K562 (cell line): ENCODE results near the gene MYO15A. TPM values are rescaled to one million over a fixed set of nuclear protein-coding genes. Genes with fewer than 3 reads are reported as not detected.

ENCODE experiments used
- ATAC-seq: fragments of 200-7000 bp; cut with Tn5 transposase; 3 replicates; pipeline ENCODE4 v1.9.1; 2020; ENCODE audit warnings: moderate library complexity
- BruUV-seq: library from RNA; stranded (reverse); fragments of 400-500 nt; replicated peaks from 2 replicates; lab custom pipeline; 2021; lab: Mats Ljungman, UMichigan
- CTCF ChIA-PET: fragments of 300-600 bp; formaldehyde crosslinking; extraction: SDS; loops from one replicate; lab custom pipeline; 2021; ENCODE audit warnings: low intra/inter-chr PET ratio; lab: Yijun Ruan, JAX
- POLR2A ChIA-PET: fragments of 300-600, 350-650 bp; sonication (Branson Sonifier 250); formaldehyde crosslinking; extraction: SDS; loops from one replicate; lab custom pipeline; 2021; ENCODE audit warnings: antibody characterized with exemption, inconsistent platforms; lab: Yijun Ruan, JAX
- DNase-seq, 4 experiments: peaks; one replicate each; pipeline versions ENCODE4 v3.0.0 to v3.0.0-alpha.2; 2011 to 2018; ENCODE audit warnings: low spot score in 3 of 4, mixed read lengths in 3 of 4; ENCODE audit errors: extremely low read depth in 1 of 4
- FAIRE-seq: peaks from 2 replicates; lab custom pipeline; 2011; peaks lifted over from hg19 to GRCh38; lab: Jason Lieb, UNC
- H2AFZ ChIP-seq: 2 replicates; pipeline ENCODE4 v1.6.0; 2011; ENCODE audit warnings: low read depth, low read length, control low read depth, inconsistent platforms
- H3K27ac ChIP-seq: fragments of 200-600 bp; 3 replicates; pipeline ENCODE4 v1.8.0; 2011; ENCODE audit warnings: low read depth, mild to moderate bottlenecking, control low read depth, inconsistent platforms, low read length, moderate library complexity, mixed read lengths; ENCODE audit errors: extremely low read depth
- H3K27me3 ChIP-seq, 2 experiments: fragments of 300-600 bp in 1 of 2; 2 replicates in 1 of 2; 3 replicates in 1 of 2; pipeline versions ENCODE4 v1.6.0 to v1.8.0; 2011; ENCODE audit warnings: inconsistent platforms in 2 of 2, low read length in 2 of 2, mild to moderate bottlenecking in 1 of 2, mixed read lengths in 1 of 2, moderate library complexity in 1 of 2; ENCODE audit not compliant: control insufficient read depth in 2 of 2, insufficient read depth in 2 of 2
- H3K36me3 ChIP-seq: fragments of 300-600 bp; 3 replicates; pipeline ENCODE4 v1.8.0; 2011; ENCODE audit warnings: mild to moderate bottlenecking, low read length, inconsistent platforms; ENCODE audit not compliant: control insufficient read depth, insufficient read depth
- H3K4me1 ChIP-seq, 2 experiments: fragments of 200-600 bp in 1 of 2; replicated peaks in 1 of 2; 2 replicates in 1 of 2; 3 replicates in 1 of 2; pipeline versions ENCODE4 v1.5.1 to v1.8.0; 2011; ENCODE audit warnings: inconsistent platforms in 2 of 2, low read length in 2 of 2, mild to moderate bottlenecking in 1 of 2, mixed read lengths in 1 of 2, moderate library complexity in 1 of 2; ENCODE audit not compliant: control insufficient read depth in 2 of 2, insufficient read depth in 2 of 2
- H3K4me2 ChIP-seq: 2 replicates; pipeline ENCODE4 v1.6.1; 2011; ENCODE audit warnings: low read length, control low read depth, inconsistent platforms, mixed read lengths; ENCODE audit not compliant: insufficient read depth
- H3K4me3 ChIP-seq: fragments of 200-600 bp; sonication (generic), shearing (Covaris generic); 2 replicates; pipeline ENCODE4 v1.5.1; 2016; ENCODE audit warnings: control low read depth, inconsistent platforms
- H3K79me2 ChIP-seq: fragments of 200-600 bp; 3 replicates; pipeline ENCODE4 v1.8.0; 2011; ENCODE audit warnings: low read length, inconsistent platforms; ENCODE audit not compliant: control insufficient read depth, insufficient read depth
- H3K9ac ChIP-seq, 2 experiments: 2 replicates each; pipeline versions ENCODE4 v1.6.0 to v1.6.1; 2011; ENCODE audit warnings: low read depth in 2 of 2, low read length in 2 of 2, control low read depth in 1 of 2, inconsistent platforms in 1 of 2, mild to moderate bottlenecking in 1 of 2, mixed read lengths in 1 of 2; ENCODE audit not compliant: insufficient read depth in 1 of 2
- H3K9me1 ChIP-seq: one replicate; pipeline ENCODE4 v1.6.0; 2011; ENCODE audit warnings: inconsistent platforms, mild to moderate bottlenecking, low read length, moderate library complexity; ENCODE audit not compliant: control insufficient read depth, insufficient read depth
- H3K9me3 ChIP-seq: replicated peaks from 2 replicates; pipeline ENCODE4 v1.5.1; 2011; ENCODE audit warnings: low read depth, low read length, inconsistent platforms; ENCODE audit not compliant: control insufficient read depth, insufficient read depth
- H4K20me1 ChIP-seq: replicated peaks from 2 replicates; pipeline ENCODE4 v1.6.1; 2011; ENCODE audit warnings: low read length, inconsistent platforms, mixed read lengths; ENCODE audit not compliant: control insufficient read depth, insufficient read depth
- HEY1 ChIP-seq: fragments of 250-450 bp; sonication (Bioruptor Pico); IDR thresholded peaks from 2 replicates; pipeline ENCODE4 v1.5.0; 2020; ENCODE audit warnings: mild to moderate bottlenecking, moderate library complexity, borderline replicate concordance
- HMBOX1 ChIP-seq: sonication (generic); IDR thresholded peaks from 2 replicates; pipeline ENCODE4 v1.6.1; 2016
- MCM2 ChIP-seq: fragments of 450-650 bp; IDR thresholded peaks from 2 replicates; pipeline ENCODE4 v1.6.1; 2017; ENCODE audit warnings: low read depth, mild to moderate bottlenecking
- NR1H2 ChIP-seq: sonication (generic); formaldehyde crosslinking; IDR thresholded peaks from 2 replicates; pipeline ENCODE4 v1.4.0; 2020; ENCODE audit warnings: mild to moderate bottlenecking, missing genetic modification reagents
- YY1 ChIP-seq, 3 experiments: IDR thresholded peaks; 2 replicates each; pipeline ENCODE4 v1.6.1; 2011; ENCODE audit warnings: low read length in 2 of 3, mild to moderate bottlenecking in 2 of 3, moderate library complexity in 2 of 3, borderline replicate concordance in 1 of 3, control low read depth in 1 of 3, low read depth in 1 of 3; ENCODE audit not compliant: insufficient read depth in 3 of 3, insufficient replicate concordance in 2 of 3, control insufficient read depth in 1 of 3, insufficient read length in 1 of 3; ENCODE audit errors: extremely low read depth in 1 of 3
- ZNF407 ChIP-seq: fragments of 450-650 bp; IDR thresholded peaks from 2 replicates; pipeline ENCODE4 v1.6.1; 2016; ENCODE audit warnings: low read depth
- WGBS: fragments of 100-300 bp; shearing (Covaris generic); methylation state at CpG from one replicate; pipeline ENCODE4 v1.1.6; 2016; ENCODE audit warnings: low coverage, mixed read lengths; ENCODE audit not compliant: insufficient coverage; ENCODE audit errors: missing lambda C conversion rate; 5-methylcytosine and 5-hydroxymethylcytosine counted together
- in situ Hi-C: fragments of 300-500 bp; cut with MboI; formaldehyde crosslinking; loops from 4 replicates; pipeline ENCODE4 v1.15.0; 2018; ENCODE audit warnings: inconsistent platforms, mixed read lengths
- intact Hi-C: fragments of 100-400 bp; cut with micrococcal nuclease; formaldehyde crosslinking; loops from 2 replicates; pipeline ENCODE4 v1.14.2; 2022
- polyA plus RNA-seq, 8 experiments: library from polyadenylated mRNA; depleted of rRNA in 4 of 8; stranded (reverse) in 5 of 8; unstranded in 3 of 8; fragments of >200 nt; fragmentation: Nextera tagmentation in 2 of 8; fragmentation: Illumina TruSeq in 1 of 8; extraction: Ambion mirVana in 2 of 8; extraction: Trizol in 1 of 8; gene quantifications; 2 replicates each; pipeline versions ENCODE4 v1.2.1 to v1.2.3, GENCODE V29; 2011 to 2014; ENCODE audit warnings: inconsistent platforms in 1 of 8, missing spikeins in 1 of 8
- total RNA-seq, 7 experiments: library from RNA; depleted of rRNA in 6 of 7; stranded (reverse); fragments of >200 nt in 6 of 7; fragmentation: Illumina TruSeq in 2 of 7; extraction: Trizol in 2 of 7; gene quantifications; 2 replicates each; pipeline versions ENCODE4 v1.2.1 to v1.2.3, GENCODE V29; 2011 to 2021; ENCODE audit warnings: low replicate concordance in 1 of 7
- TF ChIP-seq, protein P1 (sequence below), 3 experiments: fragments of 200-800 bp in 1 of 3; fragments of 250-450 bp in 1 of 3; fragments of 450-650 bp in 1 of 3; sonication (Bioruptor Pico) in 1 of 3; sonication (Bioruptor generic) in 1 of 3; formaldehyde crosslinking in 1 of 3; IDR thresholded peaks; 2 replicates each; pipeline versions ENCODE4 v1.6.1 to v1.8.0; 2016 to 2022; ENCODE audit warnings: mild to moderate bottlenecking in 2 of 3, missing genetic modification characterization in 2 of 3, missing compliant biosample characterization in 1 of 3, moderate library complexity in 1 of 3

MYO15A gene
- total and polyA plus RNA-seq, 9 of the 15 experiments (the other 6 are each of a cell fraction or from before 2014, with no cell fraction given), result 0.05 to 0.88 (median 0.14) TPM; not detected in 1

DNA sequence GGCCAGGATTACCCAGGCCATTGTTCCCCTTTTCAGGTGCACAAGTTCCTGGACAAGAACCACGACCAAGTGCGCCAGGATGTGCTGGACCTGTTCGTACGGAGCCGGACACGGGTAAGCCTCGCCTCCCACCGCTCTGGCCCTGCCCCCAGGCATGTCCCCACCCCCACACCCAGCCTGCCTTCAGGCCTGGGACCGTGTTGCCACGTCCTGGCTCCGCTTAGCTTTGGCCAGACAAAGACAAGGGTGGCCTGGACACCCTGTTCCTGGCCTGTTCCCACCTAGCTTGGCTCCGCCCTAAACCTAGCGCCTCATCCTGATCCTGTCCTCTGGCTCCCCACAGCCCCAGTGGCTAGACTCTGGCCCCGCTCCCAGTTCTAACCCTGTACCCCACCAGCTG is 30.9 kb downstream of the MYO15A start:
- no TSS peak for BruUV-seq
- Histone ChIP-seq H3K4me1 (peaks cover 0 to 20% of the 10 kb centered on the region in 2 experiments; a peak in 3 of 5 replicates), H3K9ac (peak overlapping the region in 1 of 2 experiments; percentile 35; a peak in 1 of 4 replicates), H3K27me3 (no peaks in the 10 kb centered on the region), H3K9me1 (no peaks in the 10 kb centered on the region), H3K4me2 (no peak overlapping the region), H3K4me3 (no peak overlapping the region), H2AFZ (no peak overlapping the region), H3K27ac (no peak overlapping the region), H3K9me3 (no peaks in the 10 kb centered on the region), H4K20me1 (peaks cover 4% of the 10 kb centered on the region; the same call in 1 of the 2 replicates), H3K36me3 (no peaks in the 10 kb centered on the region), H3K79me2 (no peaks in the 10 kb centered on the region)
- POLR2A ChIA-PET, result interaction anchor here (0.5 kb wide), 1 partner anchor 44 kb away, joined by 3 read pairs; no protein-coding TSS in a partner anchor
- ATAC-seq (no peak; the same call in 2 of the 3 replicates), FAIRE-seq (no peak), DNase-seq (no peak)
- in situ Hi-C loops, result no loop called here
- intact Hi-C loops, result no loop called here
- WGBS, result 64% methylated on average over 8 of the region's 14 CpGs
- CTCF ChIA-PET, result interaction anchor here (1.0 kb wide), 1 partner anchor 92 kb away, joined by 4 read pairs; no protein-coding TSS in a partner anchor
- no peak for TF ChIP-seq MCM2
- TF ChIP-seq, protein P1, sequence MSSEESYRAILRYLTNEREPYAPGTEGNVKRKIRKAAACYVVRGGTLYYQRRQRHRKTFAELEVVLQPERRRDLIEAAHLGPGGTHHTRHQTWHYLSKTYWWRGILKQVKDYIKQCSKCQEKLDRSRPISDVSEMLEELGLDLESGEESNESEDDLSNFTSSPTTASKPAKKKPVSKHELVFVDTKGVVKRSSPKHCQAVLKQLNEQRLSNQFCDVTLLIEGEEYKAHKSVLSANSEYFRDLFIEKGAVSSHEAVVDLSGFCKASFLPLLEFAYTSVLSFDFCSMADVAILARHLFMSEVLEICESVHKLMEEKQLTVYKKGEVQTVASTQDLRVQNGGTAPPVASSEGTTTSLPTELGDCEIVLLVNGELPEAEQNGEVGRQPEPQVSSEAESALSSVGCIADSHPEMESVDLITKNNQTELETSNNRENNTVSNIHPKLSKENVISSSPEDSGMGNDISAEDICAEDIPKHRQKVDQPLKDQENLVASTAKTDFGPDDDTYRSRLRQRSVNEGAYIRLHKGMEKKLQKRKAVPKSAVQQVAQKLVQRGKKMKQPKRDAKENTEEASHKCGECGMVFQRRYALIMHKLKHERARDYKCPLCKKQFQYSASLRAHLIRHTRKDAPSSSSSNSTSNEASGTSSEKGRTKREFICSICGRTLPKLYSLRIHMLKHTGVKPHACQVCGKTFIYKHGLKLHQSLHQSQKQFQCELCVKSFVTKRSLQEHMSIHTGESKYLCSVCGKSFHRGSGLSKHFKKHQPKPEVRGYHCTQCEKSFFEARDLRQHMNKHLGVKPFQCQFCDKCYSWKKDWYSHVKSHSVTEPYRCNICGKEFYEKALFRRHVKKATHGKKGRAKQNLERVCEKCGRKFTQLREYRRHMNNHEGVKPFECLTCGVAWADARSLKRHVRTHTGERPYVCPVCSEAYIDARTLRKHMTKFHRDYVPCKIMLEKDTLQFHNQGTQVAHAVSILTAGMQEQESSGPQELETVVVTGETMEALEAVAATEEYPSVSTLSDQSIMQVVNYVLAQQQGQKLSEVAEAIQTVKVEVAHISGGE (CRISPR knock-in tag; IDR thresholded peaks at IDR 0.05), result no peak
- TF ChIP-seq NR1H2 (CRISPR knock-in tag), result no peak
- no peak for TF ChIP-seq HMBOX1
- TF ChIP-seq YY1 (IDR thresholded peaks at IDR 0.05; ENCODE audit: borderline replicate concordance in 1 of 3, control insufficient read depth in 1 of 3, extremely low read depth in 1 of 3, insufficient read depth in 3 of 3, insufficient read length in 1 of 3, insufficient replicate concordance in 2 of 3, low read depth in 1 of 3, low read length in 2 of 3), result no peak
- TF ChIP-seq ZNF407, result no peak
- no peak for TF ChIP-seq HEY1 (CRISPR knock-in tag)
